A673 (cell line): Measurements from ENCODE around the gene MTIF2. TPM values are rescaled to one million over a fixed set of nuclear protein-coding genes. Genes with fewer than 3 reads are reported as not detected.
"Not testable (repeated sequence)": the region's sequence is repeated elsewhere in the genome, so short reads cannot be mapped to it uniquely, and the experiment has no call there.

Experiments used
- BruUV-seq: library from RNA; stranded (reverse); fragments of 400-500 nt; replicated peaks from 2 replicates; lab custom pipeline; 2021; lab: Mats Ljungman, UMichigan
- CTCF ChIA-PET: fragments of 300-600 bp; sonication (Branson Sonifier 250); formaldehyde crosslinking; loops from one replicate; lab custom pipeline; 2022; ENCODE audit warnings: antibody characterized with exemption; lab: Charles Lee
- POLR2A ChIA-PET: fragments of 300-600 bp; sonication (Branson Sonifier 250); formaldehyde crosslinking; loops from one replicate; lab custom pipeline; 2022; ENCODE audit warnings: antibody characterized with exemption; ENCODE audit not compliant: low non-redundant PET; lab: Charles Lee
- DNase-seq: peaks from one replicate; pipeline ENCODE4 v3.0.0-alpha.2; 2015; ENCODE audit warnings: low spot score
- H3K27ac ChIP-seq: fragments of 200-600 bp; sonication (generic); 2 replicates; pipeline ENCODE4 v1.5.1; 2016; ENCODE audit warnings: mixed run types, low read depth, mild to moderate bottlenecking, mixed read lengths, antibody characterized with exemption, low read length; ENCODE audit not compliant: poor library complexity, severe bottlenecking
- H3K27me3 ChIP-seq: fragments of 200-600 bp; sonication (generic); replicated peaks from 2 replicates; pipeline ENCODE4 v1.6.1; 2017; ENCODE audit warnings: mixed run types, low read depth, mild to moderate bottlenecking, mixed read lengths, antibody characterized with exemption, low read length; ENCODE audit not compliant: insufficient read depth, poor library complexity
- H3K36me3 ChIP-seq: fragments of 200-600 bp; sonication (generic); 2 replicates; pipeline ENCODE4 v1.6.1; 2016; ENCODE audit warnings: mixed run types, mild to moderate bottlenecking, mixed read lengths, antibody characterized with exemption, low read length; ENCODE audit not compliant: insufficient read depth, poor library complexity, severe bottlenecking
- H3K4me1 ChIP-seq: fragments of 200-600 bp; sonication (generic); 2 replicates; pipeline ENCODE4 v1.6.1; 2017; ENCODE audit warnings: mixed run types, mild to moderate bottlenecking, mixed read lengths, antibody characterized with exemption, low read length; ENCODE audit not compliant: insufficient read depth, poor library complexity, severe bottlenecking
- H3K4me3 ChIP-seq: fragments of 200-600 bp; sonication (generic); 2 replicates; pipeline ENCODE4 v1.5.1; 2016; ENCODE audit warnings: low read depth, mixed run types, mild to moderate bottlenecking, mixed read lengths, low read length; ENCODE audit not compliant: poor library complexity, severe bottlenecking
- H3K9me3 ChIP-seq: fragments of 200-600 bp; sonication (generic); 2 replicates; pipeline ENCODE4 v1.6.1; 2016; ENCODE audit warnings: mixed run types, low read depth, mild to moderate bottlenecking, mixed read lengths, antibody characterized with exemption, low read length; ENCODE audit not compliant: poor library complexity, severe bottlenecking
- CTCF ChIP-seq: fragments of 300-800, 200-600 bp; sonication (generic); conservative IDR thresholded peaks from 2 replicates; pipeline ENCODE4 v1.5.1; 2017; ENCODE audit warnings: low read depth, mild to moderate bottlenecking, antibody characterized with exemption, low read length, moderate library complexity, mixed read lengths
- EZH2 ChIP-seq: fragments of 200-600 bp; sonication (generic); IDR thresholded peaks from 2 replicates; pipeline ENCODE4 v1.6.1; 2017; ENCODE audit warnings: borderline replicate concordance, low read depth, mild to moderate bottlenecking, mixed read lengths, antibody characterized with exemption, low read length; ENCODE audit not compliant: poor library complexity, severe bottlenecking
- intact Hi-C: fragments of 100-400 bp; cut with micrococcal nuclease; formaldehyde crosslinking; loops from one replicate; pipeline ENCODE4 v1.10.0; 2022; ENCODE audit not compliant: unreplicated experiment
- total RNA-seq: library from RNA; stranded (reverse); gene quantifications from 2 replicates; pipeline ENCODE4 v1.2.3, GENCODE V29; 2021

MTIF2 gene
- total RNA-seq, 1 experiment from 2014 or later, result 45.0 TPM

GRCh38 chr2:55269645-55269990 lies 587 bp upstream of the MTIF2 start:
- H3K27ac ChIP-seq, result peak overlapping the region; percentile 72
- CTCF ChIA-PET, result interaction anchor here (0.7 kb wide), 1 partner anchor 1163 kb away, joined by 3 read pairs; no protein-coding TSS in a partner anchor

GRCh38 chr2:55268288-55268906 lies 634 bp downstream of the MTIF2 start:
- H3K27ac ChIP-seq, result peak overlapping the region; percentile 72
- no peaks in the 10 kb centered on the region for H3K4me1 ChIP-seq
- peak overlapping the region; percentile 65 for H3K4me3 ChIP-seq
- no peak for TF ChIP-seq EZH2
- BruUV-seq, result TSS peak; percentile 93
- intact Hi-C loops, result loop anchor here (10.0 kb wide), 2 partner anchors 166 to 346 kb away; partner anchors contain the start of gene PPP4R3B
- DNase-seq, result peak; percentile 17
- no peaks in the 10 kb centered on the region for H3K9me3 ChIP-seq
- no peaks in the 10 kb centered on the region for H3K27me3 ChIP-seq
- ChIA-PET CTCF (no interaction called here), POLR2A (no interaction called here)
- H3K36me3 ChIP-seq, result peaks cover 20% of the 10 kb centered on the region

More at GRCh38 chr2:55269645-55269990, 587 bp upstream of the MTIF2 start:
- H3K4me3 ChIP-seq, result peak overlapping the region; percentile 65
- intact Hi-C loops, result loop anchor here (10.0 kb wide), 2 partner anchors 165 to 345 kb away; partner anchors contain the start of gene PPP4R3B
- no peaks in the 10 kb centered on the region for H3K9me3 ChIP-seq
- POLR2A ChIA-PET, result interaction anchor here (0.6 kb wide), 1 partner anchor 39 kb away, joined by 4 read pairs; no protein-coding TSS in a partner anchor
- no peaks in the 10 kb centered on the region for H3K4me1 ChIP-seq
- BruUV-seq, result TSS peak; percentile 96
- no peak for TF ChIP-seq EZH2
- no peak for TF ChIP-seq CTCF
- peak; percentile 10 for DNase-seq
- H3K36me3 ChIP-seq, result peaks cover 9% of the 10 kb centered on the region
- H3K27me3 ChIP-seq, result no peaks in the 10 kb centered on the region

GRCh38 chr2:55259586-55259985 lies 9.4 kb downstream of the MTIF2 start:
- H3K27me3 ChIP-seq, POLR2A ChIA-PET, BruUV-seq, H3K4me3 ChIP-seq, intact Hi-C loops, H3K9me3 ChIP-seq, H3K27ac ChIP-seq, H3K4me1 ChIP-seq, DNase-seq: not testable (repeated sequence)
- CTCF ChIA-PET, result interaction anchor here (0.6 kb wide), 1 partner anchor 11 kb away, joined by 3 read pairs; no protein-coding TSS in a partner anchor
- H3K36me3 ChIP-seq, result peaks cover 38% of the 10 kb centered on the region

- Histone ChIP-seq H3K27ac (no peak overlapping the region), H3K9me3 (no peaks in the 10 kb centered on the region), H3K36me3 (peaks cover 27% of the 10 kb centered on the region), H3K27me3 (no peaks in the 10 kb centered on the region), H3K4me1 (no peaks in the 10 kb centered on the region), H3K4me3 (no peak overlapping the region)
- no peak for DNase-seq
- CTCF ChIA-PET, result no interaction called here
- POLR2A ChIA-PET, result no interaction called here
- intact Hi-C loops, result no loop called here
- no TSS peak for BruUV-seq
- TF ChIP-seq EZH2 (no peak), CTCF (no peak)
Observed at GRCh38 chr2:55252832-55253231, 16.2 kb downstream of the MTIF2 start.
